Hematopoietic multipotent progenitor cell treated with erythropoietin and hydrocortisone succinate and interleukin-3 and kit ligand, for 15 days (in vitro differentiated cells): ENCODE measurements around the gene GSDME.

ENCODE experiments used
- DNase-seq: peaks from one replicate; pipeline ENCODE4 v3.0.0-alpha.2; 2015; ENCODE audit warnings: low spot score

The GSDME gene

DNA sequence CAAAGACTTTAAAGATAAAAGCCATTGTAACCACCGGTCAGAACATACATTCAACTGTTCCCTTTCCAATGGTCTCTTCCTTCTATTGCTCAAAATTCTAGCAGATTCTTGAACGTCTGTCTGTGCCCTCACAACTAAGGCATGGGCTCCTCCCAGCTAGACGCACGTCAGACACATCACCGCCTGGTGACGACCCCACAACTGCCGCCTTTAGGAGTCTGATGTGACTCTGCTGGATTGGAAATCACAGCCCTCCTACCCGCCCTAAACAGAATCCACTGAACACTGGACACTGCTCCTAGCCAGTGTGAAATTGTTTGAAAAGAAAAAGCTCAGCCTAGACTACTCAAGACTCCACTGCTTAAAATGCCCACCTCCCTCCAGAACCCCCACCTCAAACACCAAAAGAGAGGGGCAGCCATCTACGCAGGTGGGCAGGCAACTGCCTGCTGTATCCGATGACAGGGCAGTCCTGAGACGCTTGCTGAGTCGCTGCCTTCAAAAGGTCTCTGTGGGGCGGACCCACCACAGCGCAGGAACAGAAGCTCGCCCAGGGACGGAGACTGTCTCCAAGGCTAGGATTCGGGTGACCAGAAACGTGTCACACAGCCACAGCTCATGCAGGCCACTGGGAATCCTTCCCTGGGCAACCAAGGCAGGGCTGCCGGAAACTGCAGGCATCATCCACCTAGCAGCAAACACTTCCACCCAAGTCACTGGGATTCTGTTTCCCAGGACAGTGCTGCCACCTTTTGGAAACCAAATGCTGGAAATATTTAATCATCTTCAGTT is 34.7 kb downstream of the GSDME start:
- DNase-seq: no peak

DNA sequence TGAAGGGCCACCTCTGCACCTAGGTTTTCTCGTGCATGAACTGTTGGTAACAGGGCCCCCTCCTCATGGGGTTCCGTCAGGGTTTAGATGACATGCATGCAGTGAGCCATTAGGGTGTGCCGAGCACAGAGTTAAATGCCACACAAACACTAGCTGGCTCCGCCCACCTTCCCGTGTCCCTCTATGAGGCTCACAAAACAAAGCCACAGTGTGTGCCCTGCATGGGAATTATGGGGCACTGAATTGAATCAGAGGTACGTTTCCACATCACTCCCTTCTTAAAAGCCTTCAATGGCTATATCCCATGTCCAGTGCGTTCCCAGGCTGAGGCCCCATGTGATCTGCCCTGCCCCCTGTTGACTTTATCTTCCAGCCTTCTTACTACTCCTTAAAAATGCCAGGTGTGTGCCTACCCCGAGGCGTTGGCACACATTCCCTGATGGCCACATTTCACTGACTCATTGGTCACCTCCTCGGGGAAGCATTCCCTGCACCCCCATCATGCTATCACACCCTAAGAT is 35.7 kb downstream of the GSDME start:
- no peak for DNase-seq

DNA sequence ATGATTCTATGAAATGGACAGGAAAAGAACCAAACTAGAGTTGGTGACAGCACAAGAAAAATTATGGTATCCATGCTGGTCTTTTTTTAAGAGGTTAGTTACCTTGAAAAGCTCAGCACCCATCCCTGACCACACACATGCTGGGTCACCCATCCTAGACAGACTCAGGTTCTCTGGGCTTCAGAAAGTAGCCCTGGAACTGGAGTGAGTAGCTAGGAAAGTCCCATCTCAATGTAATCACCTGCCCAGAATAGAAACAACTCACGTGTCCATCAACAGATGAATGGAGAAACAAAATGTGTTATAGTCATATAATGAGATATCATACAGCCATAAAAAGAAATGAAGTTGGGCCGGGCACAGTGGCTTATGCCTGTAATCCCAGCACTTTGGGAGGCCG is 37.0 kb downstream of the GSDME start:
- no peak for DNase-seq

DNA sequence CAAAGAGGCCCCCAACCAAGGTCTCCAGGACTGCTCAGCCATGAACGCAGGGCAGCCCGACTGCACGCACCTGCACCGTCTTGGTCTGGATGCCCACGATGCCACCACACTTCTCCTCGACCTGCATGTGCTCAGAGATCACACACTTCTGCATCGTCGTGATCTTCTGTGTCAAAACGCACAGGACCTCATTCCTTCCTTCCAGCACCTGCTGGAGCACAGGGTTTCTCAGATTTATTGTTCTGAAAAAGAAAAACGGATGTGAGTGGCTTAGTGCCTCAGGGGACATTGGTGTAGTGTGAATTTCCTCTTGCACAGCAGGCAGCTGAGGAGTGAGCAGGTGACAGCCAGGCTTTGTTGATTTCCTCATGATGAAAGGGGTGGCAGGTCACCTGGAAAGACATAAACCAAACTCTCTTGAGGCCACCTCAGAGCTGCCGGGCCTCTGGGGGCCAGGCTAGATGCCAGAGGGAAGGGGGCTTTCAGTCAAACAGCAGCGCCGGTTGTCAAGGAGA is 38.2 kb downstream of the GSDME start:
- DNase-seq: no peak

DNA sequence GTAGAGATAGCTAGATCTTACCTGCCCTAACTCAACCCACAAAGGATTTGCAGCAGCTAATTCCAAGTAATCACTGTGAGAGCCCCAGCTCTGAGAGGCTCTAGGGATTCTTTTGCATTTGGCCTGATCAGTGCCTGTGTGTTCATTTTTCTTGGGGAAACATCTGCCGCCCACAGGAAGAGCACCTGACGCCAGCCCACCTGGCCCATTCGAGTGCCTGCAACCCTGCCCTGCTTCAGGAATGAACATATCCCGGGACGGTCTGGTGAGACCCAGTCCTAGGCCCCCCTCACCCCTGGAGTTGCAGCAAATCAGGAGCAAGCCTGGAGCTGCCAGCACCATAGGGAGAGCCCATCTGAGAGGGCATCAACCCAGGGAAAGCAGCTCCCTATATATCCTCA is 38.8 kb downstream of the GSDME start:
- no peak for DNase-seq

DNA sequence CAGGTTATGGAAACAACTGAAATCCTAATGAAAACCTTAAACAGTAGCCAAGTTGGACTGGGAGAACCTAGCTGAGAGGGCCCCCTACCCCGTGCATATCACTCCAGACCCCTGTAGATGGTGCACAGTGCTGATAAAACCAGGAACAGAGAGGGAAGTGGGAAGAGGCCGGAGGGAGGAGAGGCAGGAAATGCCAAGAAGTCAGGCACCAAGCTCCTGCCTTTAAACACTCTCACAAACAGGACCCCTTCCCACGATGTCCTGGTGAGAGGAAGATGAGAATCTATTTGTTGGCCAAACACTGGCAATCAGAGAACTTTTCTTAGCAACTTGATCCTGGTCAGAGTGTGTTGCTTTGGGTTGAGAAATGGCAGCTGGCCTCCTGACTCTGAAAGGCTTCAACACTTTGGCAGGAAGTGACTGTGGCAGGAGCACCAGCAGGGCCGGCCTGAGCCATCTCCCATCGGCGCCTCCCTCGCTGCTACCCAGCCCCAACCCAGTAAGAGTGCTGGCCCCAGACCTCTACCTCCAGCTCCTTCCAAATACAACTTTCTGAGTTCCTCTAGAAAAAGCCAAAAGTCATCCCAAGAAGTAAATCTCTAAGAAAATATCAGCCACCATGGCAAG is 39.5 kb downstream of the GSDME start:
- DNase-seq: no peak

DNA sequence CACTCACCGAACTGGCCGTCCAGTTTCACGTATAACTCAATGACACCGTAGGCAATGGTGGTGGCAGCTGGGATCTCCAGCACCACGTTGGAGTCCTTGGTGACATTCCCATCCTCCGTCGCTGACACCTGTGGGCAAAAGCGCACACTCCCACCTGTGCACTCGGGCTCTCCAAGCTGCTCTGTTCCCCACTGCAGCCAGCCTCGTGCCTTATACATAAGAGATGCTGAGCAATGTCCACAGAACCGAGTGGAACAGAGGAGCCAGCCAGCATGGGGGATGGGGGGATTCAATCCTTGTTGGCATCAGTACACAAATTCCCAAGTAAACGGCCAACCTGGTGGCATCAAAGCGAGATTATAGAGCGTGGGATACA is 40.0 kb downstream of the GSDME start:
- DNase-seq: no peak

DNA sequence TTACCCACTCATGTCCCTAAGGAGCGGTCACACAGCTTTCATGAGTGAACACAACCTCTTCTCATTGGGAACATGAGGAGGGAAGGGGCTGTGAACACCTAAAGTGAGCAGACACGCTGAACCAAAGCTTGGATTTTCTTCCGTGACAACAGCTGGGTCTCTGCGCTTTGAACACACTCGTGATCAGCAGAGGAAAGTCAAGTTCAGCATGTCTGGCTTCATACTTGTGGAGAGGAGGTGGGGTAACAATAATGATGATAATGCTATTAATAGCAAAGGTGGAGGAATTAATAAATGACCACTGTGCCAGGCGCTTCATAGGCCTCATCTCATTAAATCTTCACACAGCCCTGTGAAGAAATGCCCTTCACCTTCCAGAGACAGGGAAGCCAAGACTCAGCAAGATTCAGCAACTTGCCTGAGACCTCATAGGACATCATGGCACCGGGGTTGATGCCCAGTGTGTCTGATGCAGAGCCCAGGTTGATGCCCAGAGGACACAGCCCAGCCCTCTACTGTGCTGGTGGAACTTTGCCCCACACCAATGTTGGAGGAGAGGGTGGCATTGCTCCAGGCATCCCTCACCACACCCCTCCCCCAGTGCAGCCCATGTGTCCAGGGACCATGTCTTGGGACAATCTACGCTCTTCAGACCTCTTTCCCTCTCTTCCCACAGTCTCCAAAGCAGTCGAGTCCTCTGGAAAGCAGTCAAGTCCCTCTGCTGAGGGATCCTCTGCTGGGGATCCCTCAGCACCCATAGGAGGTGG is 40.6 kb downstream of the GSDME start:
- DNase-seq: no peak

DNA sequence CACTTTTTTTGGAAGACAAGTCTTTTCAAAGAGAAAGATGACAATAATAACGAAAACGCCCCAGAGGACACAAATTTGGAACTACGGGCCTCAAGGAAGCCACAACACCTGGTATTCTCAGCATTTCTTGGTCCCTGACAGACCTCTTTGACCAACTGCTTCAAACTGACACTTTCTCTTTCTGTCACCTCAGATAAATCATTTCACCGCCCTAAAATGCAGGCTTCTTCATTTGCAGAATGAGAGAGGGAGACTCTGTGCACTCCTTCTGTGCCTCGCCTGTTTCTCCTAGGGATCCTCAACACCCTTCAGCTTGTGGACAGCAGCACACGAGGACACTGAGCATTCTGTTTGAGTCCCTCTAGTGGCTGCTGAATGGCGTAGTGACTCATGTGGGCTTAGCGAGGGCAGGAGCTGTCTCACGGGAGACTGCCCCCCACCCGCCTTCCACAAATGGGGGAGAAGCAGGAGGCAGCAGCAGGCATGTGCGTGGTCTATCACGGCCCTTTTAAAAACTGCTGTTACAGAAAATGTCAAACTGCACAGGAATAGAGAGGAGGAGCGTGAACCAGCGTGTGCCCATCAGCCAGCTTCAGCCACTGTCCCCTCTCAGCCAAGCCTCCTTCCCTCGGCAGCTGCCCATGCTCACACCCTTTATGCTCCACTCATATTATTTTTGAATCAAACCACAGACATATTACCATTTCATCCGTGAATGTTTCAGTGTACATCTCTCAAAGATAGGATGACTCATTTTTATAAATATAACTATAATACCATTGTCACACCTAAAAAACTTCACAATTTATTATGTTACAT is 41.4 kb downstream of the GSDME start:
- DNase-seq: no peak

DNA sequence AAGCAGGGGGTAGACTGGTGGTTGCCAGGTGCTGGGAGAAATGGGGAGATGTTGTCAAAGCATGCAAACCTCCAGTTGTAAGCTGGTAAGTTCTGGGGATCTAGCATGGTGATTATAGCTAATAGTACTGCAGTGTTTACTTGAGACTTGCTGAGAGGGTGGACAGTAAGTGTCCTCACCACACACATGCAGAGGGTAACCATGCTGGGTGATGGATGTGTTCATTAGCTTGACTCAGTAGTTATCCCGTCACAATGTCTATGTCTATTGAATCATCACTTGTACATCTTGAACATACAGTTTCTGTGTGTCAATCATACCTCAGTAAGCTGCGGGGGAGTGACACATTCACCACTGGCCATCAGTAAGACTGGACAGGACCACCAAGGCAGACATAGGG is 42.1 kb downstream of the GSDME start:
- DNase-seq: no peak

DNA sequence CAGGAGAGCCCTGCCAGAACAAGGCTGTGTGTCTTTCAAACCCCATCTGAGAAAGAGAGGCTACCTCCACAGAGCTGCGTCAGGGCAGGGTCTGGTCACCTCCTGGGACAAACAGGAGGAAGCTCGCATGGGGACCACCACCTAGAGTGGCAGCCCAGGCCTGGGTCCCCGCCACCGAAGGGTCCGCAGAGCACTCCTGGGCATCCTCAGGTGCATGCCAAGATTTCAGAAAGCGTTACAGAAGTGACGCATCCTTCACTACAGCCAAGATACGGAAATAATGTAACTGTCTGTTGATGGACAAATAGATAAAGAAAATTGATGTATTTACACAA is 42.6 kb downstream of the GSDME start:
- DNase-seq: no peak

DNA sequence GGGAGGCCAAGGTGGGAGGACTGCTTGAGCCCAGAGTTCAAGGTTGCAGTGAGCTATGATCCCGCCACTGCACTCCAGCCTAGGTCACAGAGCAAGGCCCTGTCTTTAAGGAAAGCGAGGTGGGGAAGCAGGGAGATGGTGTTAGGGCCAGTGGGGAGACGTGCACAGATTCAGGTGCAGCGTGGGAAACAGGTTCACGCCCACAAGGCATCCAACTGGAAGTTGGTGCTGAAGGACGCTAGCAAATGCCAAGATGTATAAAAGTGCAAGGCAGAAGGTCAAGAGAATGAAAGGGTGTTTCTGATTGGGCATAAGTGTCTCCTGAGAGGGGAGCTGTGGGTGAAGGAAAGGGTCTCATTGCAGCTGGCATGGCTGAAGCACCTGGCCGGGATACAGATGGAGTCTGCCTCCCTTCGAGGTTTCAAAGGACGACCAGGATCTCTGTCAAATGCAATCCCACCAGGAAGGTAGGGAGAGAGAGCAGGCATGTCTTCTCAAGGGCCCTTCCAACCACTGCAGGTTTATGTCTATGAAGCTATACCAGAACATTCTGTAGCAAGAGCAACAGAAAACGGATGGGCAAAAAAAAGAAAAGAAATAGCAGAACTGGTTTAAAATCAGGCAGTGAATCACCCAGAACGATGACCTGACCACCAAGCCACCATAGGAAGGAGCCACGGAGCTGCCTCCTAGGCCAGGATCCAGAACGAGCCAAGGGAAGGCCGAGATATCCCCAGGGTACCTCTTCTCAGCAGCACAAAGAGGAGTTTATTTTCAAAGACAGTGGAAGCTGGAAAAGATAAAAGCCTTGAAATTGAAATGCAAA is 43.2 kb downstream of the GSDME start:
- no peak for DNase-seq

DNA sequence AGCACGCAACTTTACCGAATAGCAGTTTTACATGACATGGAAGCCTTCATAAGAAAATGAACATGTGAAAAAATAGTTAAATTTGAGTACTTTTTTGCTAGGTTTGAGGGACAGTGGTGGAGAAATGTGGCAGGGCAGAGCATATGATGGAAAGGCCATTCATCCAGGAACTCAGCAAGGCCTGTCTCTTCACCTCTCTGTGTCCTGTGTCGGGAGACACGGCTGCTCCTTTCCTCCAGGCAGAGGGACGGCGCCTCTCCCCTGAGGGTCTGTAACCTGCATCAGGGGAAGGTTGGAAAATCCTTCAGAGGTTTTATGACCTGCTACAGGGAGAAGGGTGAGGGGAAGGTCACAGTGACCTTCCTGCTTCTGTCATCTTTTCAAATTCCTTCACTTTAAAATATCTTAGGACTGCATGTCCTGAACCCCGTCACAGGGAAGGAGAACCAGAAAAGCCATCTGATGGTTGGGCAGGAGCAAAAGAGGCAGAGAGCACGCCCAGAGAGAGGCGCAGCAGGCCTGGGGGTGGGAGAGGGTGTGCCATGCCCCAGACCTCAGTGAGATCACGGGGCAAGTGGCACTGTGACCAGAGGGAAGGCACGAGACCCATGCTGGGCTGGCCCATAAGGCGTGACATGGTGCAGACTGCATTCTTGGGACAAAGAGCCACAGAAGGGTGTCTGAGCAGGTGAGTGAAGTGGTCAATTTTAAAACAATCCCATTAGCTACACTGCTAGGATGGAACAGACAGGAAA is 44.0 kb downstream of the GSDME start:
- DNase-seq: no peak

DNA sequence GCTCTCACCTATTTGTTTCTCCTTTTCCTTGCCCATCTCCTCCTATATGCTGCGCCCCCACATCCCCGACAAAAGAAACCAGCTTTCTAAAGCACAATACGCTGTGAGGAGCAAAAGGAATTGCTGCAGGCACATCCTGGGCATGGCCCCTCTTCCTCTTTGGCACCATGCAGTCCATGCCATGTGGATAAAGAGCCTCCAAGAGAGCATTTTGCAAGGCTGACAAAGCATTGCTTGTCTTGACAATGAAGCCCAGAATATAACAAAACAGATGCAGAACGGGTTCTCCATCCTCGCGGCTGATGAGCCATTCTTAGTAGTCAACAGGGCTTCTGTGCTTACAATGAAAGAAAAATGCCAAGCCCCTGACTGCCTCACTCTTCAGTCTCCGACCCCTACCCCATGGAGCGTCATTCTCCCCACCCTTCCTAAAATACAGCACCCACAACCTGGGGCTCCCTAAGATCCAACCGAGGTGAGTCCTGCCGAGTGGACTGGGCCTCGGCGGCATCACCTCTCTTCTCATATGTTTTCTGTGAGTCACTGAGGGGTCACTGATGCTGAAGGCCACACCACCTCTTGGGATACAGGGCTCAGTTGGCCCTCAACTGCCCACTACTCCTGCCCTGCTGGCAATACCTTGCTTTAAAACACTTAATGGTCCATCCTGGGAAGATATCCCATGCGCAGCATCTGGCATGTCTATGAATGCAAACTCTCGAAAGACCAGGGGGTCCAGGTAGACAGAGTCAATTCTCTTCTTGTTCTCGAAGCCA is 47.5 kb downstream of the GSDME start:
- DNase-seq: no peak

DNA sequence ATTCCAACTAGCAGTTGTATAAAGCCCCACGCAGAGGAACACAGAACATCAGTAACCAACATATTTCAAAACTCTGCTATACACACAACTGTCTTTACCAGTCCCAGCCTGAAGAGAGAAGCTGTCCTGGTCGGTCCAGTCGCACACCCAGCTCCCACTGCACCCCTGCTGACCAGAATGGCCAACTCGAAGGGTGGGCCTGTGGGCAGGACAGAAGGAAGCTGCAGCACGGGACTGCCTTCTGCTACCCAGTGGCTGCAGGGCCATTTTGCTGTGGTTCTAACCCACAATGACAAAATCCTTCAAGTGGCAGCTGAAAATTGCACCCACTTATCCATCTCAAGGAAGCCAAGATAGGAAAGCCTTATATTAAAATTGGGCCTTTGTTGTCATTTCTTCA is 48.2 kb downstream of the GSDME start:
- no peak for DNase-seq

DNA sequence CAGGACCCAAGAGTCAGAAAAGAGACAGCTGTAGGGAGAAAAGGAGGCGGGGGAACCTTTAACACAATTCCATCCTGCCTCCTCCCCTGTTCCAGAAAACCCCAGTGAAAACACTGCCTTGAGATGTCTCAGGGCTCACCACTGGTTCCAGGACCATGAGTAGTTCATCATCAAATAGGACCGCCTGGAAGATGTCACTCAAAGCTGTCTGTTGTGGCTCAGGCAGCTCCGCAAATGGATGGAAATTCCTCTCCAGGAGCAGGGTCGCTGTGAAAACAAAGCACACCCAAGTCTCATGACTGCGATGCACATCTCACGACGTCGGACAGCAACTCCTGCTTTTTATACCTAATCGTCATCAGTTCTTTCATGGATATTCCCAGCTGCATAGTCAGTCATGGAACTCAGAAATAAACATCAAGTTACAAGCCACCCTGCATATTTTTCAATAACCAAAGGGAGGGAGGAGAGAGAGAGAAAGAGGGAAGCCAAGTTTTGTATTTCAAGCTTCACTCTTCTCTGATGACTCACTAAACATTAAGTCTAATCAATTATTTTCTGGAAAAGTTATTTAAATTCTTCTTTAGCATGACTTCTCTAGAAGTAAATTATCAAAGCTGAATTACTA is 49.2 kb downstream of the GSDME start:
- DNase-seq: no peak

DNA sequence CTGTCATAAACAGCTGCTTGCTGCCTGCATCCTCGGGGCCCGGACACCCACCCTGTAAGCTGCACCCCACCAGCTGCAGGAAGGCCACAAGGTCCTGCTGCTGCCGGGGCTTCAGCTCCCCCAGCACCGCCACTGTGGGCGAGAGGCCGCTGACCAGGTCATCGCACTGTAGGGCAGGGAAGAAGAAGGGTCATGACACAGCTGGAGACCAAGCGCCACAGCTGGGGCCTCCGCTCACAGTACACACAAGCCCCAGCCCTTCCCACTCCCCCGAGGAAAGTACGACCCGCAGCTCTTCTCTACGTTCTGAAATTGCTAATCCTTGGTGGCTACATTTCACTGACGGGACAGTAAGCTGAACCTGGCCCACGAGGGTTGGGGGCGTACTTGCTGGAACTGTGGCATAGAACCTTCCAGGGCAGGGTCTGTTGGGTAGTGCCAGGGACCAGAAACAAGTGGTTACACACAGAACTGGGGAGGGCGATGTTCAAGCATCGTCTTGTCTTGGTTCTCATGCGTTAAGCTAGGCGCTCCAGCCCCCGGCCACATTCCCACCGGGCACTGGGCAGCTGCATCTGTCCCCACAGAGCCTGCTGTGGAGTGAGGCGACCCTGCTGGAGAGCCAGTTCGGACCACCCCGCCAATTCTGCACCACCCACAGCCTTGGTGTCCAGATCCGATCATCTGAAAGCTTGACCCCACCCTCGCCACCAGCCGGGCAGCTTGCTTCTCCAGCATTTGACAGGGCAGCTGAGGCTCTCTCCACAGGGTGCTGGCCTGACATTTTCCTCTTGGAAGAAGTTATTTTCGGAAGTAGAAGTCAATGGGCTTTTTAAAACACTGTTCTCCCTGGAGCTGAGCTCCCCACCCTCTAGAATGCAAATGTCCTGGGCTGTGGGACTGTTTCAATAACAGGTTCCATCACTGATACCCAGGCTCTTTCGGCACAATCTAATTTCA is 50.8 kb downstream of the GSDME start:
- no peak for DNase-seq

DNA sequence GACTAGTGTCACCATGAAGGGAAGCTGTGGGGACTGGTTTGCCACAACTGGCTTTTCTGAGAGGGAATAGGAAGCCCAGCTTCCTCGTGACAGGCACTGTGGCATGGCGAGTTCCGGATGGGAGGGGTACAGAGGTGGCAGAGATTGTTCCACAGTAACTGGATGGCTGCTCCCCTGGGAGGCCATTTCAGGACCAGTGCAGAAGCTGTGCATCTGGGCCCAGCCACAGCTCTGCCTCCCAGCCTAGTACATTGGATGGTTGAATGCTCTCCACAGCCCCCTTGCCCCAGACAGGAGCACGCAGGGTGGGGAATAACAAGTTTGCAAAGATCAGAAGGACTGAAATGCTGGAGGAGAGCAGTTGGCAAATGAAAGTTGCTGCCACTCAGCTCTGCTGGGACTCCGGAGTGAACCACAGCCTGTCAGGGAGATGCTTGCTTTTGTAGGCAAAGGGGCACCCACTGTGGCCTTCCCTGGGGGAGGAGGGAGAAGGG is 51.8 kb downstream of the GSDME start:
- no peak for DNase-seq
